OCI-LY7 (cell line): Measurements from ENCODE around the gene FAM78B. TPM values are rescaled to one million over a fixed set of nuclear protein-coding genes. Genes with fewer than 3 reads are reported as not detected.

Source experiments
- BruUV-seq: library from RNA; stranded (reverse); fragments of 400-500 nt; replicated peaks from 2 replicates; lab custom pipeline; 2021; lab: Mats Ljungman, UMichigan
- CTCF ChIA-PET: fragments of 300-600 bp; sonication (Branson Sonifier 250); formaldehyde crosslinking; loops from one replicate; lab custom pipeline; 2022; ENCODE audit warnings: antibody characterized with exemption; ENCODE audit not compliant: unreplicated experiment; lab: Charles Lee
- POLR2A ChIA-PET: fragments of 300-600 bp; sonication (Branson Sonifier 250); formaldehyde crosslinking; loops from one replicate; lab custom pipeline; 2022; ENCODE audit warnings: antibody characterized with exemption; lab: Charles Lee
- DNase-seq: peaks from one replicate; pipeline ENCODE4 v3.0.0-alpha.2; 2015; ENCODE audit warnings: low spot score
- H2AFZ ChIP-seq: fragments of 200-600 bp; sonication (generic), shearing (Covaris generic); 2 replicates; pipeline ENCODE4 v1.6.1; 2014; ENCODE audit warnings: mild to moderate bottlenecking, antibody characterized with exemption, low read length, moderate library complexity
- H3K27ac ChIP-seq: fragments of 200-600 bp; sonication (generic); 2 replicates; pipeline ENCODE4 v1.5.1; 2014; ENCODE audit warnings: mixed run types, low read depth, mild to moderate bottlenecking, moderate library complexity, low read length, inconsistent platforms; ENCODE audit not compliant: poor library complexity, severe bottlenecking
- H3K36me3 ChIP-seq: fragments of 200-600 bp; sonication (generic); 2 replicates; pipeline ENCODE4 v1.6.1; 2014; ENCODE audit warnings: mild to moderate bottlenecking, antibody characterized with exemption, low read length, moderate library complexity, mixed read lengths; ENCODE audit not compliant: insufficient read depth
- H3K4me1 ChIP-seq: fragments of 200-600 bp; sonication (generic); 2 replicates; pipeline ENCODE4 v1.5.1; 2014; ENCODE audit warnings: mild to moderate bottlenecking, low read length; ENCODE audit not compliant: insufficient read depth, poor library complexity, severe bottlenecking
- H3K4me2 ChIP-seq: fragments of 200-600 bp; sonication (generic); 2 replicates; pipeline ENCODE4 v1.6.1; 2014; ENCODE audit warnings: mild to moderate bottlenecking, low read length
- H3K4me3 ChIP-seq: fragments of 200-600 bp; sonication (generic); 2 replicates; pipeline ENCODE4 v1.5.1; 2014; ENCODE audit warnings: mild to moderate bottlenecking, low read depth, low read length; ENCODE audit not compliant: poor library complexity, severe bottlenecking
- H3K79me2 ChIP-seq: fragments of 200-600 bp; sonication (generic); 2 replicates; pipeline ENCODE4 v1.6.1; 2016; ENCODE audit warnings: low read depth, mild to moderate bottlenecking, low read length, moderate library complexity, mixed read lengths; ENCODE audit not compliant: insufficient read depth
- H3K9me2 ChIP-seq: fragments of 200-600 bp; sonication (generic); 2 replicates; pipeline ENCODE4 v1.6.1; 2016; ENCODE audit warnings: mild to moderate bottlenecking, low read length, mixed read lengths; ENCODE audit not compliant: insufficient read depth
- H3K9me3 ChIP-seq: fragments of 200-600 bp; sonication (generic); 2 replicates; pipeline ENCODE4 v1.6.1; 2014; ENCODE audit warnings: mild to moderate bottlenecking, mixed run types, low read length, mixed read lengths
- H4K20me1 ChIP-seq: fragments of 200-600 bp; sonication (generic); 2 replicates; pipeline ENCODE4 v1.6.1; 2014; ENCODE audit warnings: mild to moderate bottlenecking, antibody characterized with exemption, low read length, moderate library complexity, mixed read lengths; ENCODE audit not compliant: insufficient read depth
- EZH2phosphoT487 ChIP-seq: fragments of 200-600 bp; sonication (generic); IDR thresholded peaks from 2 replicates; pipeline ENCODE4 v1.6.1; 2018; ENCODE audit warnings: low read depth, borderline replicate concordance, mild to moderate bottlenecking, mixed run types, antibody characterized with exemption, low read length, moderate library complexity, mixed read lengths
- intact Hi-C: fragments of 100-400 bp; cut with micrococcal nuclease; formaldehyde crosslinking; loops from one replicate; pipeline ENCODE4 v1.10.0; 2022; ENCODE audit not compliant: unreplicated experiment
- total RNA-seq, 2 experiments: library from RNA; depleted of rRNA in 1 of 2; stranded (reverse); fragments of >200 nt in 1 of 2; shearing (Covaris generic) in 1 of 2; gene quantifications; 2 replicates each; pipeline ENCODE4 v1.2.3, GENCODE V29; 2014 to 2022
- TF ChIP-seq, protein P1 (sequence below): fragments of 200-600 bp; sonication (generic); conservative IDR thresholded peaks from 2 replicates; pipeline ENCODE4 v1.5.1; 2014; ENCODE audit warnings: mild to moderate bottlenecking, antibody characterized with exemption, low read length, moderate library complexity, mixed read lengths

FAM78B gene
- total RNA-seq, 2 experiments from 2014 or later = not detected

DNA sequence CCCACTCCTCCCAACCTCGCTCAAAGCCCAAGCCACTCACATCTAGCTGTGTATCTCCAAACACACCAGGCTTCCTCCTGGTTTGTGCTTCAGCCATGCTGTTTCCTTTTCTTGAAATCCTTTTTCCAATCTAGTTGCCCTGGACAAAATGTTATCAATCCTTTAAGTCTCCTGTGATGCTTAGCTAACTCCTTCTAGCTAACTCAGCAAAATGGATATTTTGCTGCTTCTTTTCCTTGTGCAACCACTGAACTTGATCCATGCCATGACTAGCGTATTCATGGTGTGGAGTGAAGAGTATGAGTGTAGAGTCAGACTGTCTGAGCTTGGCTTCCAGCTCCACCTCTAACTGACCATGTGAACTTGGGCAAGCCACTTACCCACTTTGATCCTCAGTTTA lies 33.9 kb upstream of the FAM78B start:
- ChIA-PET POLR2A (interaction anchor here (0.9 kb wide), 1 partner anchor 42 kb away, joined by 3 read pairs; no protein-coding TSS in a partner anchor), CTCF (no interaction called here)
- intact Hi-C loops = no loop called here
- no peak overlapping the region for H3K4me3 ChIP-seq
- H3K9me3 ChIP-seq = no peaks in the 10 kb centered on the region; the same call in 1 of the 2 replicates
- no peaks in the 10 kb centered on the region for H3K9me2 ChIP-seq
- no peak overlapping the region for H3K27ac ChIP-seq
- no TSS peak for BruUV-seq
- H3K4me2 ChIP-seq = no peak overlapping the region
- H4K20me1 ChIP-seq = no peaks in the 10 kb centered on the region
- no peaks in the 10 kb centered on the region for H3K4me1 ChIP-seq
- no peak overlapping the region for H2AFZ ChIP-seq
- TF ChIP-seq, protein P1, sequence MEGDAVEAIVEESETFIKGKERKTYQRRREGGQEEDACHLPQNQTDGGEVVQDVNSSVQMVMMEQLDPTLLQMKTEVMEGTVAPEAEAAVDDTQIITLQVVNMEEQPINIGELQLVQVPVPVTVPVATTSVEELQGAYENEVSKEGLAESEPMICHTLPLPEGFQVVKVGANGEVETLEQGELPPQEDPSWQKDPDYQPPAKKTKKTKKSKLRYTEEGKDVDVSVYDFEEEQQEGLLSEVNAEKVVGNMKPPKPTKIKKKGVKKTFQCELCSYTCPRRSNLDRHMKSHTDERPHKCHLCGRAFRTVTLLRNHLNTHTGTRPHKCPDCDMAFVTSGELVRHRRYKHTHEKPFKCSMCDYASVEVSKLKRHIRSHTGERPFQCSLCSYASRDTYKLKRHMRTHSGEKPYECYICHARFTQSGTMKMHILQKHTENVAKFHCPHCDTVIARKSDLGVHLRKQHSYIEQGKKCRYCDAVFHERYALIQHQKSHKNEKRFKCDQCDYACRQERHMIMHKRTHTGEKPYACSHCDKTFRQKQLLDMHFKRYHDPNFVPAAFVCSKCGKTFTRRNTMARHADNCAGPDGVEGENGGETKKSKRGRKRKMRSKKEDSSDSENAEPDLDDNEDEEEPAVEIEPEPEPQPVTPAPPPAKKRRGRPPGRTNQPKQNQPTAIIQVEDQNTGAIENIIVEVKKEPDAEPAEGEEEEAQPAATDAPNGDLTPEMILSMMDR = no peak
- no peak for TF ChIP-seq EZH2phosphoT487
- DNase-seq = no peak
- no peaks in the 10 kb centered on the region for H3K79me2 ChIP-seq
- H3K36me3 ChIP-seq = no peaks in the 10 kb centered on the region

DNA sequence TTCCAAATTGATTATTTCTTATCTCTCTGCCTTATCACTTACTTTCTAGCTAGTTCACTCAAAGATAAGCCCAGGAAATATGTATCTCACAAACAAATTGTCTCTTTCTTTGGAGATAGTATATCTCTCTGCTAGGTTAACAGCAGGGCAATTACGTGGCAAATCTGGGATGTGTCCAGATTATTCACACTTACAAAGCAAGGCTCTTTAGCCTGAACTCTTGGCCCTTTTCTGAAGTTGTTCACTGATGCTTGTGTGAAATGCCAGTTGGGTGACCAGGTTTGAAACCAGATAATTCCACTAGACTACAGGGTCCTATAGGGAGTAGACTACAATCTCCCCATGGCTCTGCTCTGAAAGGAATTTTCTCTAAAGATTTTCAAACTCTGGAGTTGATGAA lies 30.8 kb upstream of the FAM78B start:
- Histone ChIP-seq H3K4me3 (no peak overlapping the region), H3K9me3 (no peaks in the 10 kb centered on the region; the same call in 1 of the 2 replicates), H3K36me3 (no peaks in the 10 kb centered on the region), H3K9me2 (no peaks in the 10 kb centered on the region), H4K20me1 (no peaks in the 10 kb centered on the region), H3K4me1 (no peaks in the 10 kb centered on the region), H3K79me2 (no peaks in the 10 kb centered on the region), H3K4me2 (no peak overlapping the region), H2AFZ (no peak overlapping the region), H3K27ac (no peak overlapping the region)
- BruUV-seq = no TSS peak
- TF ChIP-seq, protein P1 = no peak
- TF ChIP-seq EZH2phosphoT487 = no peak
- no peak for DNase-seq
- intact Hi-C loops = no loop called here
- POLR2A ChIA-PET = interaction anchor here (0.6 kb wide), 1 partner anchor 1036 kb away, joined by 3 read pairs; no protein-coding TSS in a partner anchor
- CTCF ChIA-PET = no interaction called here

DNA sequence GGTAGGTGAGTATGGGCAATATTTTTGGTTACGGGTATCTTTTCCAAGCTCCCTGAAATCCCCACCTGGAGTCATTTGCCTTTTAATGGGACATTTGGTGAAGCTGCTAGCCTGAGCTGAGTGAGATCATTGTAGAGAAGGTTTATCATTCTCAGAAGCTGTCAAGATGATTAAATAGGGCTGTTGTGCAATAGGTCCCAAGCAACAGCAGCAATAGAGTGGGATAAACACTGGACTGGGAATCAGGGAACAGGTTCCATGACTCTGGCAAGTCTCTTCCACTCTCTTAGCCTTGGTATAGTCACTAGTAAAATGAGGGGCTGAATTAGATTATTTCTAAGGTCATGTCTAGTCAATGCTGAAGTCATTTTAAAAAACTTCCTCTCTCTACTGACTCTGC lies 30.3 kb upstream of the FAM78B start:
- no peak for TF ChIP-seq EZH2phosphoT487
- TF ChIP-seq, protein P1 = no peak
- no peaks in the 10 kb centered on the region for H3K9me2 ChIP-seq
- no peaks in the 10 kb centered on the region for H3K36me3 ChIP-seq
- intact Hi-C loops = no loop called here
- no peak overlapping the region for H2AFZ ChIP-seq
- H3K4me2 ChIP-seq = no peak overlapping the region
- H3K4me3 ChIP-seq = no peak overlapping the region
- no peak overlapping the region for H3K27ac ChIP-seq
- CTCF ChIA-PET = no interaction called here
- BruUV-seq = no TSS peak
- POLR2A ChIA-PET = no interaction called here
- no peaks in the 10 kb centered on the region for H4K20me1 ChIP-seq
- H3K9me3 ChIP-seq = no peaks in the 10 kb centered on the region; the same call in 1 of the 2 replicates
- H3K4me1 ChIP-seq = no peaks in the 10 kb centered on the region
- no peaks in the 10 kb centered on the region for H3K79me2 ChIP-seq
- DNase-seq = no peak
